SK-N-DZ (cell line): Measurements from ENCODE around the gene ZNF385C. TPM values are rescaled to one million over a fixed set of nuclear protein-coding genes. Genes with fewer than 3 reads are reported as not detected.
"Not testable (repeated sequence)": the region's sequence is repeated elsewhere in the genome, so short reads cannot be mapped to it uniquely, and the experiment has no call there.

Experiments used
- DNase-seq: peaks from one replicate; pipeline ENCODE4 v3.0.0-alpha.2; 2015; ENCODE audit warnings: low spot score
- polyA plus RNA-seq, 2 experiments: library from polyadenylated mRNA; depleted of rRNA; stranded (reverse); fragments of >200 nt; gene quantifications; 2 replicates each; pipeline ENCODE4 v1.2.3, GENCODE V29; 2014

Gene ZNF385C, protein sequence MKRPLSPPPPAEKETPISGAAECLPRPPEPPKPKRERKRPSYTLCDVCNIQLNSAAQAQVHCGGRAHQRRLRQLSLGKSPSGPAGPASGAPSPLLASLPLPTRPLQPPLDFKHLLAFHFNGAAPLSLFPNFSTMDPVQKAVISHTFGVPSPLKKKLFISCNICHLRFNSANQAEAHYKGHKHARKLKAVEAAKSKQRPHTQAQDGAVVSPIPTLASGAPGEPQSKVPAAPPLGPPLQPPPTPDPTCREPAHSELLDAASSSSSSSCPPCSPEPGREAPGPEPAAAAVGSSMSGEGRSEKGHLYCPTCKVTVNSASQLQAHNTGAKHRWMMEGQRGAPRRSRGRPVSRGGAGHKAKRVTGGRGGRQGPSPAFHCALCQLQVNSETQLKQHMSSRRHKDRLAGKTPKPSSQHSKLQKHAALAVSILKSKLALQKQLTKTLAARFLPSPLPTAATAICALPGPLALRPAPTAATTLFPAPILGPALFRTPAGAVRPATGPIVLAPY
- 12.5 and 12.6 TPM in 2 replicates for polyA plus RNA-seq (2014; cell fraction: cytosol; rRNA removed)
- 6.9 and 13.5 TPM in 2 replicates for polyA plus RNA-seq (2014; cell fraction: nucleus; rRNA removed)

DNA sequence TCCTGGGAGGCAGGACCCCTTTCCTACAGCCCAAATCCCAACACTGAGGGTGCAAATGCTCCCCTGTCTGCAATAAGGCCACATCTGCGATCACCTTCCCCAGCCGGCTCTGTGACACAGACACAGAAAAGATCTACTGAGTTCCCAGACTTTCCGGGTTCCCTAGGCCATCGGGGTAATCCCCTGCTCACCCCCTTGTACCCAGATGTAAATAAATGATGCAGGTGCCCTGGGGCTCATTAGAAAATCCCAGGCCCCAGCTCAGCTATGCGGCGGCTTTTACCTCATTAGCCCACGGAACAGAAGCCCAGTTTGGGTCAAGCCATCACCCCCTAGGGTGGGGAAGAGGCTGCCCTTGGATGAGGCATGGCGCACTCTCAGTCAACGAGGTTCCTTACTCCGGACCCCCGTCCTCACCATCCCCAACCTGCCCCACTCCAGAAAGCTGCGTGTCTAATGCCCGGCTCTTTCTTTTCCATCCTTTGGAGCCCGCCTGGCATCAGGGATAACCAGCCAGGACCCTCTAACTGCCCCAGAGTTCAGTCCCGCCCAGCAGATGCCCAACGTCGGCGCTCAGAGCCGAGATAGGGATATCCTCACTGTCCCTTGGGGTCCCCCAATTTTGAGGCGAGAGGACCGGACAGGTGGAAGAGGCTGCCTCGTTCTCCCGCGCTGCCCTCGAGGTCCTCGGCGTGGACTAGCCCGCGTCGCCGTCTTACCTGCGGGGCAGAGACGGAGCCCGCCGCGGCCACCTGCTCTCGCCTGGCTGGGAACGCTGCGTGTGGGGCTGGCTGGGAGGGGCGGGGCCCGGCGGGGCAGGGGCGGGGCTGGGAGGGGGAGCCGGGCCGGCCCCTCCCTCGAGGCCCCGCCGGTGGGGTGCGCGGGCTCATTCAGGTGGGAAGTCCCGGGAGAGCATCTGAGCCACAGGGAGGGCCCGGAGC, at the start of gene ZNF385C:
ZNF385C (minus strand) TSS at position 783 of the 941 bp plus-strand sequence. CDS start 35,417 bp downstream, outside the sequence.
- no peak for DNase-seq

DNA sequence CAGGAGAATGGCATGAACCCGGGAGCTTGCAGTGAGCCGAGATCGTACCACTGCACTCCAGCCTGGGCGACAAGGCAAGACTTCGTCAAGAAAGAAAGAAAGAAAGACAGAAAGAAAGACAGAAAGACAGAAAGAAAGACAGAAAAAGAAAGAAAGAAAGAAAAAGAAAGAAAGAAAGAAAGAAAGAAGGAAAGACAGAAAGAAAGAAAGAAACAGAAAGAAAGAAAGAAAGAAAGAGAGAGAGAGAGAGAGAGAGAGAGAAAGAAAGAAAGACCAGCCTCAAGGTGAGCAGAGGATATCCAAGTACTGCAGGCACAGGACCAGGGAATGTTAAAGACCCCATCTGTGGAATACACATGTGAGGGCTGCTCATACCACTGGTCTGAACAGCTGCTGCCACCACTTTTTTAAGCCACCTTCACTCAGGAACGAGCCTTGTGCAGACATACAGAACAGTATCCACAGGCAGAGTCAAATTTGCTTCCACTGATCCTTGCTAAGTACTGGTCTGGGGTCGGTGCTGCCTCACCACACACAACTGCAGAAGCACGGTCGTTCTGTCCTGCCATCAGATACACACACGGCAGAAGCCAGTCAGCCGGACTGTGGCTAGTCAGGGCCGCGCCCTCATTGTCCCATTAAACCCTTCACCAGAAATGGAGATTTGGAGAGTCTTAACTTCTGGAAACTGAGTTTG, 48.8 kb upstream of the ZNF385C start:
- DNase-seq: no peak

DNA sequence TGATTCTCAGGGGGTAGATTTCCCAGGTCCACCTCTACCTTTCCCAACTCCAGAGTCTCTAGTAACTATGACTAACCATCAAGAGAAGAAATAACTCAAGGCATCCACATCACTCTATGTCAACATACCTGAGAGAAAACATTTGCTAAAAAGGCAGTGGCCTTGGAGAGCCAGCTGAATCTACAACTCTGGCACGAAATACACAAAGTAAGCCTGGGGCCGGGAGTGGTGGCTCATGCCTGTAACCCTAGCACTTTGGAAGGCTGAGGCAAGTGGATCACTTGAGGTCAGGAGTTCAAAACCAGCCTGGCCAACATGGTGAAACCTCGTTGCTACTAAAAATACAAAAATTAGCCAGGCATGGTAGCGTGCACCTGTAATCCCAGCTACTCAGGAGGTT, 44.9 kb upstream of the ZNF385C start:
- DNase-seq: not testable (repeated sequence)

DNA sequence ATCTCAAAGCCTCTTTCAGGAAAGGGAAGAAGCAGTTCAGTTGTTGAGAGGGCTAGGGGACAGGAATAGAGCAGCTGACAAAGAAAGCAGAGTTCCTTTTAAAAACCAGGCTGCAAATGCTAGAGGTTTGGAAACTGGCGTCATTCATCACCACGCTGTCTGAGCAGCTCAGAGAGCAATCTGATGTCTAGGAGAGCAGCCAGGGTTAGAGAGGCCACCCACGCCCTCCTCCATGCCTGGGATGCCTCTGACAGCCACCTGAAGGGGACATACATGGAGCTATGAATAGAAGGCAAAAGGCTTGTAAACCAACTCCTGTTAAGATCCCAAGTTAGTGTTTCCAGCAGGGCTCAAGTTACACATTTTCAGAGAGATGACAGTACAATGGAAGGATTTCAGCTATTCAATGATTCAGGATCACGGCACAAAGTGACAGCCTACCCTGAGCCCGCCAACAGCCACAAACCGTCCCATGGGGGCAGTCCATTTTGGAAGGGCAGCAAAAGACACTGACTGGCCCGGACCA, 44.2 kb upstream of the ZNF385C start:
- no peak for DNase-seq

DNA sequence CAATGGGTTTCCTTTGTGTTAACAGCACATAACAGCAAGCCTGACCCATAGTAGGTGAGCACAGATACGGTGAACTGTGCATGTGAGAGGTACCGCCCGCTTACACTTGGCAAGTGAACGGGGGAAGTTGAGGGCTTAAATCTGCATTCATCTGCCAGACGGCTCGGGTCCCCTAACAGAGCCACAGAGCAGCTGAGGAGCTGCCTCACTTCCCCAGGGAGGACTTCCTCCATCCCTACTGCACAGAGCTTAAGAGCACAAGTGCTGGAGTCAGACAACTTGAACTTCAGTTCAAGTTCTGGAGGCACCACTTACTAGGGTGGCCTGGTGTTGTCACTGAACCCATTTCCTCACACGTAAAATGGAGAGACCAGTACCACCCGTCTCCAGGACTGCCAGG, 43.1 kb upstream of the ZNF385C start:
- DNase-seq: no peak

DNA sequence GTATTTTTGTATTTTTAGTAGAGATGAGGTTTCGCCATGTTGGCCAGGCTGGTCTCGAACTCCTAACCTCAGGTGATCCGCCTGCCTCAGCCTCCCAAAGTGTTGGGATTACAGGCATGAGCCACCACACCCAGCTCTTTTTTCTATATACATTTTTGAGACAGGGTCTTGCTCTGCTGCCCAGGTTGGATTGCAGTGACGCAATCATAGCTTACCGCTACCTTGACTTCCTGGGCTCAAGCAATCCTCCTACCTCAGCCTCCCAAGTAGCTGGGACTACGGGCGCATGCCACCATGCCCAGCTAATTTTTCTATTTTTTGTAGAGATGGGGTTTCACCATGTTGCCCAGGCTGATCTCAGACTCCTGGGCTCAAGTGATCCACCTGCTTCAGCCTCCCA, 42.4 kb upstream of the ZNF385C start:
- DNase-seq: not testable (repeated sequence)

DNA sequence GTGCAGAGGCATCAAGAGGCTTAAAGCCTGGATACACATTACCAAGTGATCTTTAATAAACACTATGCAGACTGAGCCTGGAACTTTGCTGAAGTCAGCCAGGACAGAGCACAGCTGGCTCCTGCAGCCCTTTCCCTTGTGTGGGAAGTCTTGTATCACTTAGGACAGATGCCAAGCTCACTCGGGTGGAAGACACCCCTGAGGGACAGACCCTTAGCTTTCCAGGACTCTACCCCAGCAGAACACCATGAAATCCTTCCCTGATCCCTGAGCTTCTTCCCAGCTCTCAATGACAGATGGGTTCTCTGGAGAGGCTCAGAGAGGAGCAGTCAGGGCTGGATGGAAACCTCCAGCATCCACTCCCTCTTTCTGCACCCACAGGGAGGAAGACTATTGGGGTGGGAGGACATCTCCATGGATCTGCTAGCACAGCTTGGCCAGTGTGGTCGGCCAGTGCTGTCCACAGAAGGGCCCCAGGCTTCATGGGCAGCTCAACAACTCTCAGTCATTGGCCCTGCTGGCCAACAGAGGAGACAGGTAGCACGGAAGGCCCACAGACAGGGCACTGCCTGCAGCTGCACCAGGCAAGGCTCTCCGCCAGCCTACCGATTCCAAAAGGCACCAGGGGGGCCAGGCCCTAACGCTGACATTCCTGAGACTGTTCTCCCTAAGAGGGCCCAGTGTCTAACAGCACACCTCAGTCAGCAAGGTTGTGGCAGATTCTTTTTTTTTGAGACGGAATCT, 40.6 kb upstream of the ZNF385C start:
- DNase-seq: no peak

DNA sequence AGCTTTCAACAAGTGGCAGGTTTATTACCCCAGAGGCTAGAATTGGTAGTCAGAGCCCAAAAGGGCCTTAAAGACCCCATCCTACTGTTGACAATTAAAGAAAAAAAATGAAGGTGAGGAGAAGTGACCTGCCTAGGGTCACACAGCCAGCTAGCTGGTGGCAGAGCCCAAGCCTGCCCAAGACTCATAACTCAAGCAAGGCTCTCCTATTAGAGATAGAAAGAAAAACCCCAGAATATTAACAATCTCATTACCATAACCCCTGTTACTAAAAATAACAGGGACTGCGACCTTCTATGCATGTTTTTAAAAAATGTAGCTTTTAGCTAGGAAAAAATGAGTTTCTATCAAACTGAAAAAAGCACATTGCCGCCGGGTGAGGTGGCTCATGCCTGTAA, 38.4 kb upstream of the ZNF385C start:
- no peak for DNase-seq

DNA sequence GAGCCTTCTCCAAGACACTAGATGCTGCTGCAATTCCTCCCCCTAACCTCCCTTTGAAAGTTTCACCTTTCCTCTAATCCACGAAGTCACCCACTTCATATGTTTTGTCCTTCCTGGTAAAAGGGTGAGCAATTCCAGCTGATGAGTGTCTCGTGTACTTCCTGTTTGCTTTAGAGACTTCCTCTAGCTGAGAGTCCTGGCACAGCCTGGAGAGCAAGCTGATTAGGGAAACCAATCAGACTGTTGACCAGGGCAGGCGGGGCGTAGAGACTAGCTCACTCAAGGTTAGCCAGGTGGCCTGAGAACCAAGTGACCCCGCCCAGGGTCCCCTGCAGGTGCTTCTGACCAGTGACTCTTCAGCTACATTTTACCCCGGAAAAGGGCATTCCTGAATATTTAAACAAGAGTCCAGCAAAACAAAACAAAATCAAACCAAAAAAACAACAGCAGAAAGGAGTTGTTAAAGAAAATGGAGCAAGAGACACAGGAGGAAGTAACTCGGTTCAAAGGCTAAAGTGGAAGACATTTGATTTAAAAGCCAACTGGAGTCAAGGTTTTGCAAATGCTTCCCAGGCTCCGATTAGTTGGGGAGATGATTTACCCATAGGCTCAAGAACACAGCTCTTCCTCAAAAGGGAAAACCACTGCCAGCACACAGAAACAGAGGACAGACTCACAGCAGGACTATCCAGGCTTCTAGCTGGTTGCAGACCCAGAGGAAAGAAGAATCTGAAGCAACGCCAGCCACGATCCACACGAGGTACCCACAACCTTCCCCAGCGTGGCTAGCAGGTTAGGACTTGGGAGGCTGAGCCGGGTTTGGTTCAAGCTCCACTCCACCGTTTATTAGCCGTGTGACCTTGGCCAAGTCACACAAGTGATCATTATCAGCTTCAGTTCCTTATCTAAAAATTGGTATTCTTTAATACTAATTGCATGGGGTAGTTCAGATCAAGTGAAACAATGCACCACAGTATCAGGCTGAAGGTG, 37.7 kb upstream of the ZNF385C start:
- DNase-seq: no peak

DNA sequence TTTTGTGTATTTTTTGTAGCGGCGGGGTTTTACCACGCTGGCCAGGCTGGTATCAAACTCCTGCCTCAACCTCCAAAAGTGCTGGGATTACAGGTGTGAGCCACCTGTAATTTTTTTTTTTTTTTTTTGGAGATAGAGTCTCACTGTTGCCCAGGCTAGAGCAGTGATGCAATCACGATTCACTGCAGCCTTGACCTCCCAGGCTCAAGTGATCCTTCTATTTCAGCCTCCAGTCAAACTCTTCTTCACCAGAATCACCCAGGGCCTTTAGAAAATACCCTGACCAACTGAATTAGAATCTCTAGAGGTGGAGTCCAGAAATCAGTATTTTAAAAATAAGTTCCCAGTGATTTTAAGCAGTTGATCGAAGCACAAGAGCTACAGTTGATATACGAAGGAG, 36.9 kb upstream of the ZNF385C start:
- DNase-seq: no peak

DNA sequence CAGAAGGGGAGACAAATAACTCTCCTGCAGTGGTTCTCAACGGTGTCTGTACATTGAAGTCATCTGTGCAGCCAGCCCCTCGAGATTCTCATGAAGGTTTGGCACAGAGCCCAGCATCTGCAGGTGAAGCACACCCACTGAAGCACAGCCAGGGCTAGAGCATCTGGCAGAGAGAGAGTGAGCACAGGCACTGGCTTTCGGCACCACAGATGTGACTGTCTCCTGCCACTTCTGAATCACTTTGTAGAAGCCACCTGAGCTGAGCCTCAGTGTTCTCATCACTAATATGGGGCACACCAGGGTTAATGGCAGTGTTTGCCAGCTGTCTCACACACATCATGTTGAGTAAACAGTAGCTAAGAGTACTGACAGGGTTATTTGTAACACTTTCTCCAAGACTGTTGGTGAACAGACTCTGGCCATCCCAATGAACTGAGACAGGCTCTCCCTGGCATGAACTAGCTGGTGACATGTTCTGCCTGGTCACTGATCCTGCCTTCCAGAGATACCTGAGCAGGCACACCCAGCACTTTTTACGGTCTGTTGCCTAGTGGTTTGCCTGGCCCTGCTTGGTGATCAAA, 35.3 kb upstream of the ZNF385C start:
- no peak for DNase-seq

DNA sequence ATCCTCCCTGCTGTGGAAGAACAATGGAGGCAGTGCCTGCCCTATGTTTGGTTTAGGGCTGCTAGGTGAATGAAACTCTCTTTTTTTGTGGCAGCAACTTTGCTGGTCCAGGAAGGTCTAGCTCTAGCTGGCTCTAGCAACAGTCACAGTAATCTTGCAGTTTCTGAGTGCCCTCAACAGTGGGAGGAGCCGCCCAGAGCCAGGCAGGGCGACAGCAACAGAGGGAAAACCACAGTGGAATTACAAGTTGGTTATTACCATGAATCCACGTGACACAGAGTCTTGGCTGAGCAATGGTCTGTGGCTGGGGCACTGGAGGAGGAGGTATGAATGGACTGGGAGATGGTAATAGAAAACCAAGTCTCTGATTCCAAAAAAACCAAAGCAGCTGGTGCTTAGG, 34.7 kb upstream of the ZNF385C start:
- no peak for DNase-seq

DNA sequence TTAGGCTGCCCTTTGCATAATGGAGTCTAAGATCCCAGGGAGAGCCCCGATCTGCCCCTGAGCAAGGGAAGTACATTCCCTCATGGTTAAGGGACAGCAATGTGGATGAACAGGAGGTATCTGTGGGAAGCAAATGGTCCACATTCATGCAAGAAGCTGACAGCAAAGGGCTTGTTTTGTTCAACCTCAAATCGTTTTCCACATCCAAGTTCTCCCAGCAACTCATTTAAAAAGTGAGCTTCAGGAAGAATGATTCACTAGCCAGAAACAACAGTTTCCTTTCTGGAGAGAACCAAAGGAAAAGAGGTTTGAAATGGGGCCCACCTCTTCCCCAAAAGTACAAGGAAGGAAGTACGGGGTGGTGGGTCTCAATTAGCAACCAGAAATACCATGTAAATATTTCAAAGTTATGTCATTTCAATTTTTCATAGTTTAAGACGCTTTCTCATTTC, 33.7 kb upstream of the ZNF385C start:
- no peak for DNase-seq

DNA sequence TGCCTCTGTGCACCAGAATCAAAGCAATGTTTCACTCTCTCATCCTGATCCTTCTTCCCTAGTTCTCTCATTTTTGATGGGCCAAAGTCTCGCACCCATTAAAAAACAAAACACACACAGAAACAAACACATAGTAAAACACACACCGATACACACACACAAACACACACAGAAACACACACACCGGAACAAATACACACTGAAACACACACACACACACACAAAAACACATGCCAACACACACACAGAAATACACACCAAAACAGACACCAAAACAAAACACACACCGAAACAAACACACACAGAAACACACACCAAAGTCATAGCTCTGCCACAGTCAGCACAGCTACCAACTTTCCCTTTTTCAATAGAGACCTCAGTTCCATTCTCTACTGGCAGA, 33.0 kb upstream of the ZNF385C start:
- no peak for DNase-seq

DNA sequence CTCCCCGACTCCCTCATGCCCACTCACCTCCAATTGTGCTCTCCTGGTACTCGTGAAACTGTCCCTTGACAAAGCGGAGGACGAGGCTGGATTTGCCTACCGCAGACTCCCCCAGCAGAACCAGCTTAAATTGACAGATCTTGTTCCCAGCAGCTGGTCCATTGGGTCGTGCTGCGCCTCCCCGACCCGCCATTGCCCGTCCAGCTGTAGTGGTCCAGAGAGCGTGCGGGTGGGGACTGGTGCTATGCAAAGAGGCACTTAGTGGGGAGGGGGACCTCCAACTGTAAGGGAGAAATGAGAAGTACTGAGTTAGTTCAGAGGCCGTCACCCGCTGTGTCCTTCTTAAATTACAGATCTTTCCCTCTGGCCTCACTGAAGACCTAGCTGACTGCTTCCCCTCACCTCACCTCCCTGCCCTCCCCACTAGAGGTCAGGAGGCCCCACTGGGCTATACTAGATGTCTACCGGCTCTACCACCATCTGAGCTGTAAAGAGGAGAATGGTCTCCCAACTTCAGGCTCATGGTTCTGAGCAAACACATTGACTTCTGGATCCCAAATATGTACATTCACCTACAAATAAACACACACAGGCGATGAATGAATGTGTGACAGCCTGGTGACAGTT, 32.1 kb upstream of the ZNF385C start:
- no peak for DNase-seq

DNA sequence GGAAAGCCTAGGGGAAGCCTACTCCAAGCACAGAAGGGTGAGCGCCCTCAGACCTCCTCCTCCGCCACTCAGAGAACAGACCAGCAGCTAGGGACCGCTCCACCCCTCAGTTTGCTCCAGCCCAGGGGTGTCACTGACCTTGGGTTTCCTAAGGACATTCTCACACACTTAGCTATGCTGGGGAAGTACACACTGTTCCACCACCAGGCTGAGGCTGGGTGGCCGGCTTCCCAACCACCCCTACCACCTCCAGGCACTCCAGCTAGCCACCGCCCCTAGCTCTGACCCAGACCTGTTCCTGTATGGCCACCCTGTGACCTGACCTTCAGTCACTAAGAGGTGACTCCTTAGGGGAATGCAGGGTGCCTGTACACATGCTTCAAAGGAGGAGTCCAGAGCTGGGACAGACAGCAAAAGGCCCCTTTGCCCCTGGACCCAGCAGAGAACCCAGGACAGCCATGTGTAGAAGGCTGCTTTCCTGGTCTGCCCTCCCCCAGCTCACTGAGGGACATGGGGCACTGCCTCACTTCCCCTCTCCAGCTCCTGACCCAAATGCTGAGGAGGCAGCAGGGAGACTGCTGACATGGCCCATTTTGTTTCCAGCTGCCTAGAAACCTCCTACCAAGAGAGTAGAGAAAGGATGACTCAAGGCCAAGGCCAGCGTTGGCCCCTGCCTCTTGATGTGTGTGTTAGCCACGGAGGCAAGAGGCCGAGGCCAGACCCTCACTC, 31.0 kb upstream of the ZNF385C start:
- no peak for DNase-seq

DNA sequence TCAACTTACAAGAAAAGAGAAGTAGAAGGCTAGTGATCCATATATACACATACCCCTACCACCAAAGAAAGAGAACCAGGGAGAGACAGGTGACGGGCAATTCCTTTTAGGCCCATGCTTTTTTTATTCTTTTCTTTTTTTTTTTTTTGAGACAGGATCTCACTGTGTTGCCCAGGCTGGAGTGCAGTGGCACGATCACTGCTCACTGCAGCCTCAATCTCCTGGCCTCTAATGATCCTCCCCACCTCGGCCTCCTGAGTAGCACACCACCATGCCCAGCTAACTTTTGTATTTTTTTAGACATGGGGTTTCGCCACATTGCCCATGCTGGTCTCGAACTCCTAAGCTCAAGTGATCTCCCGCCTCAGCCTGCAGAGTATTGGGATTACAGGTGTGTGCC, 29.1 kb upstream of the ZNF385C start:
- no peak for DNase-seq

DNA sequence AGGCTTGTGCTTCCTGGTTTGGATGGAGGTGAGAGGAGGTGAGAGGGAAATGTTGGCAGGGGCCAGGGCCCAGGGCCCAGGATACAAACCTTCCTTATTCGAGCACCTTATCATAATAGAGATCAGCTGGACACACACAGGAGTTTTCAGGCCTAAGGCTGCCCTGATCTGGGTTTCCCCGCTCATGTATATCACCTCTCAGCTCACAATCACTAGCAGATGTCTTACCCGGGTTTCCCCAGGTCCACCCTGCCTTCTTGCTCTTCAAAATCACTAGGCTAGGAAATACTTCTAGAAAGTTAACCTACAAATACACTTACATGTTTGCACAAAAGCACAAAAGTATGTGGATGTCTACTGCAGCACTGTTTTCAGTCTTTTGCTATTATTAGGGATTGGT, 28.6 kb upstream of the ZNF385C start:
- DNase-seq: no peak
